ENCODE results near the gene OPRD1.

DNA sequence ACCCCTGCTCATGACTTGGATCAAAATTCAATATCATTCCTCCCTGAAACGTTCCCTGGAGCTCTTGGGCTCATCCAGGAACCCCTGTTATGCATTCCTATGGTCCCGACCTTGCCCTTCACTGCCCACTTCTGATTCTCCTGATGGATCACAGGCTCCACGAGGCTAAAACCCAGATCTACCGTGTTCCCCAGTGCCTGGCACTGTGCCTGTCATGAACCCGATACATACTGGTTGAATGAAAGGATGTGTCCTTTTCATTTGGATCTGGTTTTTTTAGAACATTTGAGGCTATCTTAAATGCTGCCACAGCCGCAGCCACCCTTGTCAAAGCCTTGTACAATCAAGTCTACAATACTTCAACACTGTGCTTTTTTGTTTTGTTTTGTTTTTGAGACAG, 22.2 kb upstream of the OPRD1 start:
- TF ChIP-seq, protein P1, sequence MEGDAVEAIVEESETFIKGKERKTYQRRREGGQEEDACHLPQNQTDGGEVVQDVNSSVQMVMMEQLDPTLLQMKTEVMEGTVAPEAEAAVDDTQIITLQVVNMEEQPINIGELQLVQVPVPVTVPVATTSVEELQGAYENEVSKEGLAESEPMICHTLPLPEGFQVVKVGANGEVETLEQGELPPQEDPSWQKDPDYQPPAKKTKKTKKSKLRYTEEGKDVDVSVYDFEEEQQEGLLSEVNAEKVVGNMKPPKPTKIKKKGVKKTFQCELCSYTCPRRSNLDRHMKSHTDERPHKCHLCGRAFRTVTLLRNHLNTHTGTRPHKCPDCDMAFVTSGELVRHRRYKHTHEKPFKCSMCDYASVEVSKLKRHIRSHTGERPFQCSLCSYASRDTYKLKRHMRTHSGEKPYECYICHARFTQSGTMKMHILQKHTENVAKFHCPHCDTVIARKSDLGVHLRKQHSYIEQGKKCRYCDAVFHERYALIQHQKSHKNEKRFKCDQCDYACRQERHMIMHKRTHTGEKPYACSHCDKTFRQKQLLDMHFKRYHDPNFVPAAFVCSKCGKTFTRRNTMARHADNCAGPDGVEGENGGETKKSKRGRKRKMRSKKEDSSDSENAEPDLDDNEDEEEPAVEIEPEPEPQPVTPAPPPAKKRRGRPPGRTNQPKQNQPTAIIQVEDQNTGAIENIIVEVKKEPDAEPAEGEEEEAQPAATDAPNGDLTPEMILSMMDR (IDR thresholded peaks at IDR 0.05), result no peak
- TF ChIP-seq POLR2A (IDR thresholded peaks at IDR 0.05), result no peak
